GM18951 (cell line): Measurements from ENCODE around the gene C4B.
"Not testable (repeated sequence)": the region's sequence is repeated elsewhere in the genome, so short reads cannot be mapped to it uniquely, and the experiment has no call there.

Experiments
- POLR2A ChIP-seq: IDR thresholded peaks from 4 replicates; pipeline ENCODE4 v1.6.1; 2011; ENCODE audit warnings: mild to moderate bottlenecking; ENCODE audit not compliant: insufficient read length, insufficient read depth; ENCODE audit errors: extremely low read depth
- in situ Hi-C: fragments of 300-500 bp; cut with MboI; formaldehyde crosslinking; loops from one replicate; pipeline ENCODE4 v1.12.0; 2022; ENCODE audit warnings: low sequenced_read_pairs, mixed read lengths, inconsistent platforms; ENCODE audit not compliant: unreplicated experiment

C4B gene

DNA sequence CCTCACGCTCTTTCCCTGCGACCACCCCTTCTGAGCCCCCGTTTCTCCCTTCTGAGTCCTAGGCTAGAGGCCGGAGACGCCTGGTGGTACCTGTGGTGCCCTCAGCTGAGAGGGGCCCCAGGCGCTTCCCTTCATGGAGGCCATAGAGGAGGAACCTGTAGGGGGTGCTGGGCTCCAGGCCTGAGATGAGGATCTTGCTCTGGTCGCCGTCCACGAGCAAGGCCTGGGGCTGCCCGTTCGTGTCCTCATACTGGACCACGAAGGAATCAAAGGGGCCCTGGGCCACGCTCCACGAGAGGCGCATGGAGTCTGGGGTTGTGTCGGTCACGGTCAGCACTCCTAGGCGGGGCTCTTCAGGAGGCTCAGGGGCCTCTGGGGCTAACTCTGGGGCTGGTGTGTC, 30.3 kb downstream of the C4B start:
- in situ Hi-C loops: not testable (repeated sequence)

GRCh38 chr6:32045811-32046449, 31.3 kb downstream of the C4B start:
- no peak for TF ChIP-seq POLR2A

GRCh38 chr6:32046450-32047083, 32.0 kb downstream of the C4B start:
- in situ Hi-C loops: no loop called here
- no peak for TF ChIP-seq POLR2A

More at GRCh38 chr6:32045811-32046449, 31.3 kb downstream of the C4B start:
- in situ Hi-C loops: no loop called here

DNA sequence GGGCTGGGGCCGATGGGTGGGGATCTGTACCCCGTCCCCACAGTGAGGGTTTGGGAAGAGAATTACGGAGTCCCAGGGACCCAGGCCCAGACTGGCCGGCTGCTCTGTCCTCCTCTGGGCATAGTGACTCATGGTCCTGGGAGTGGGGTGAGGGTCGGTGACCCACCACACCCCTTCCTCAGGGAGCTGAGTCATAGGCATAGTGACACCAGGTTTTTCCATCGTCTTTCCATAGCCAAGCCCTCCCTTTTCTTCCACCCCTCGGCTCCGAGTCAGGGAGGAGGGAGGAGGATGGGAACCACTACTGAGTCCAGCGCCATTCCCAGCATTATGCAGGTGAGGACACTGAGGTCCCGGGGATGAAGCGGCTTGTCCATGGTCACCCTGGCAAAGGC, 32.5 kb downstream of the C4B start:
- in situ Hi-C loops: no loop called here
- no peak for TF ChIP-seq POLR2A

DNA sequence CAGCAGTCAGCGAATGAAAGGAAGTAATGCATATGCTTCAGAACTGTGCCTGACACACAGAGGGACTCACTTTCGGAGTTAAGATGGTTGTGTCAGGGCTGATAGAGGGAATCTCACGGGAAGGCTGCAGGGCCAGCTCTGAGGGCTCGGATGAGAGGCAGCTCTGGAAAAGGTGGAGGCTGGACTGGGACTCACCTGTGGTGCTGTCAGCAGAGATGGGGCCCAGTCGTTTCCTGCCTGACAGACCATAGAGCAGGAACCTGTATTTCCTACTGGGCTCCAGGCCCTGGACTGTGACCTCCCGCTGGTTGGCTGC, 32.9 kb downstream of the C4B start:
- in situ Hi-C loops: no loop called here
- no peak for TF ChIP-seq POLR2A

GRCh38 chr6:32047855-32048766, 33.5 kb downstream of the C4B start:
- in situ Hi-C loops: no loop called here
- no peak for TF ChIP-seq POLR2A

- in situ Hi-C loops: not testable (repeated sequence)
Measured at GRCh38 chr6:32049149-32049548, 34.6 kb downstream of the C4B start.

DNA sequence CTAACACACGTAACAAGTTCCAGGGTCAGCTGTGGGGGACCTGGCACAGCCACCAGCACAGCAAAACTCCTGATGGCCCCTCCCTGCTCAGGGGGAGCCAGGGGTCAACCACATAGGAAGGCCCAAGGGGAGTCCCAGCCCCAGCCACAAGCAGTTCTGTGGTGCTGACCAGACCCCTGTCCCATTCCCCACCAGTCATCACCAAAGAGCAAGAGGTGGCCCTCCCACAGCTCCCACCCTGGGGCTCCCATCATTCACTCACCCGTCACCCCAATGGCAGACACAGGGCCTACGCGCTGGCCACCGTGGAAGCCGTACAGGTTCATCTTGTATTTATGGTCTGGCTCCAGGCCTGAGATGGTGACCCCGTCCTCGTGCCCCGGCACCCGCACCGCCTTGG, 35.1 kb downstream of the C4B start:
- in situ Hi-C loops: not testable (repeated sequence)

- no peak for TF ChIP-seq POLR2A
- in situ Hi-C loops: no loop called here
Measured at GRCh38 chr6:32050562-32050961, 36.0 kb downstream of the C4B start.

DNA sequence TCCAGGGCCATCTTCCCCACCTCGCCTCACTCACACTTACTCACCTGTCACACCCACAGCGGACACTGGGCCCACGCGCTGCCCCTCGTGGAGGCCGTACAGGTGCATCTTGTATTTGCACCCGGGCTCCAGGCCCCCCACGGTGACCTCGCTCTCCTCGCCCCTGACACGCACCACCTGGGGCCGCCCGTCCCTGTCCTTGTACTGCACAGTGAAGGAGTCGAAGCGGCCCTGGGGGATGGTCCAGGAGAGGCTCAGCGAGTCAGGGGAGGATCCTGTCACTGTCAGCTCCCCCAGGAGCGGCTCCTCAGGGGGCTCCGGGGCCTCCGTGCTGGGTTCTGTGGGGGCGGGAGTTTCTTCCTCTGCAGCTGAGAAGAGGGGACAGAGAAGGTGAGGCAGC, 38.0 kb downstream of the C4B start:
- in situ Hi-C loops: not testable (repeated sequence)

- in situ Hi-C loops: not testable (repeated sequence)
Measured at GRCh38 chr6:32053314-32053713, 38.7 kb downstream of the C4B start.

GRCh38 chr6:32055756-32056155, 41.2 kb downstream of the C4B start:
- in situ Hi-C loops: not testable (repeated sequence)

GRCh38 chr6:32056254-32056653, 41.7 kb downstream of the C4B start:
- TF ChIP-seq POLR2A: no peak
- in situ Hi-C loops: no loop called here

GRCh38 chr6:32057966-32058365, 43.4 kb downstream of the C4B start:
- TF ChIP-seq POLR2A: no peak
- in situ Hi-C loops: no loop called here

DNA sequence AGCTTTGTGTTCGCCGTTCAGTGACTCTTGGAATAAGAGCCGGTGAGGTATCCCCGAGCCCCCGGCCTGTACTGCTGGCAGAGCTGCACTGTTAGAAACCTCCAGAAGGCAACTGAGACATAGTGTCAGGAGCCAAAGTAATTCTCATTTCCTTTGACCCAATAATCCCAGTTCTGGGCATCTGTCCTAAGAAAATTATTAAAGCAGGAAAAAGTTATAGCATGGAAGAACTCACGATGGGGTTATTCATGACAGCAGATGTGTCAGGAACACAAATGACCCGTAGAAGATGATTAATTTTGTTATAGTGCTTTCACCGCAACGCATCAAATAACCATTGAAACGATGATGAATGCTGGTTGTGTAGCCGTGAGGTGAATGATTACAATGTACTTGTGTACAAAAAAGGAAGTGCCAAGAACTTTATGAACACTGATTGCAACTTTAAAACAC, 43.9 kb downstream of the C4B start:
- in situ Hi-C loops: no loop called here
- TF ChIP-seq POLR2A: no peak
